WTC11 (cell line): Measurements from ENCODE around the gene UGT1A5. TPM values are rescaled to one million over a fixed set of nuclear protein-coding genes. Genes with fewer than 3 reads are reported as not detected.

ENCODE experiments used
- ATAC-seq: fragments of 200-7000 bp; cut with Tn5 transposase; 2 replicates; pipeline ENCODE4 v1.10.0; 2021; ENCODE audit warnings: mild to moderate bottlenecking, moderate library complexity
- CTCF ChIA-PET: fragments of 300-600 bp; sonication (Branson Sonifier 250); formaldehyde crosslinking; loops from one replicate; lab custom pipeline; 2021; ENCODE audit warnings: antibody characterized with exemption; lab: Charles Lee
- POLR2A ChIA-PET: fragments of 350-600 bp; sonication (Branson Sonifier 250); formaldehyde crosslinking; loops from one replicate; lab custom pipeline; 2021; ENCODE audit warnings: antibody characterized with exemption; lab: Charles Lee
- DNase-seq: peaks from one replicate; pipeline ENCODE4 v3.0.0; 2021; ENCODE audit warnings: low spot score
- H3K27ac Mint-ChIP-seq: 2 replicates; pipeline ENCODE4 v1.8.0; 2021; ENCODE audit warnings: mixed read lengths
- H3K27me3 Mint-ChIP-seq: 2 replicates; pipeline ENCODE4 v1.8.0; 2021; ENCODE audit warnings: low read depth, mild to moderate bottlenecking, moderate library complexity, mixed read lengths
- H3K36me3 Mint-ChIP-seq: 2 replicates; pipeline ENCODE4 v1.8.0; 2021; ENCODE audit warnings: mixed read lengths
- H3K4me1 Mint-ChIP-seq: 2 replicates; pipeline ENCODE4 v1.8.0; 2022; ENCODE audit warnings: mixed read lengths
- H3K4me3 Mint-ChIP-seq: 2 replicates; pipeline ENCODE4 v1.8.0; 2021; ENCODE audit warnings: mild to moderate bottlenecking, moderate library complexity, mixed read lengths
- H3K9me3 Mint-ChIP-seq: 2 replicates; pipeline ENCODE4 v1.8.0; 2021; ENCODE audit warnings: mixed read lengths
- ATF2 ChIP-seq: sonication (generic); formaldehyde crosslinking; IDR thresholded peaks from 2 replicates; pipeline ENCODE4 v1.8.1; 2022; ENCODE audit warnings: low read depth, missing genetic modification reagents, borderline replicate concordance
- CREB1 ChIP-seq: sonication (generic); formaldehyde crosslinking; IDR thresholded peaks from 2 replicates; pipeline ENCODE4 v1.8.0; 2023; ENCODE audit warnings: mild to moderate bottlenecking, missing genetic modification reagents
- E2F5 ChIP-seq: sonication (generic); formaldehyde crosslinking; IDR thresholded peaks from 2 replicates; pipeline ENCODE4 v1.8.1; 2022; ENCODE audit warnings: mild to moderate bottlenecking, moderate library complexity, missing genetic modification reagents
- ETV6 ChIP-seq: sonication (generic); formaldehyde crosslinking; IDR thresholded peaks from 2 replicates; pipeline ENCODE4 v1.8.1; 2022; ENCODE audit warnings: mild to moderate bottlenecking, missing genetic modification reagents
- FOXK1 ChIP-seq: sonication (generic); formaldehyde crosslinking; IDR thresholded peaks from 2 replicates; pipeline ENCODE4 v1.8.0; 2022; ENCODE audit warnings: mild to moderate bottlenecking, moderate library complexity, missing genetic modification reagents
- GABPB1 ChIP-seq: sonication (generic); formaldehyde crosslinking; IDR thresholded peaks from 2 replicates; pipeline ENCODE4 v1.8.1; 2023; ENCODE audit warnings: mild to moderate bottlenecking, missing genetic modification reagents
- KAT7 ChIP-seq: sonication (generic); formaldehyde crosslinking; IDR thresholded peaks from 2 replicates; pipeline ENCODE4 v1.8.1; 2023; ENCODE audit warnings: missing genetic modification reagents, mild to moderate bottlenecking, borderline replicate concordance
- MAX ChIP-seq: sonication (generic); formaldehyde crosslinking; IDR thresholded peaks from 2 replicates; pipeline ENCODE4 v1.8.0; 2022; ENCODE audit warnings: mild to moderate bottlenecking, missing genetic modification reagents
- MLX ChIP-seq: sonication (generic); formaldehyde crosslinking; IDR thresholded peaks from 2 replicates; pipeline ENCODE4 v1.8.1; 2023; ENCODE audit warnings: mild to moderate bottlenecking, missing genetic modification reagents, moderate library complexity
- MYBL2 ChIP-seq: sonication (generic); formaldehyde crosslinking; IDR thresholded peaks from 2 replicates; pipeline ENCODE4 v1.8.1; 2023; ENCODE audit warnings: mild to moderate bottlenecking, moderate library complexity, missing genetic modification reagents
- NR1H2 ChIP-seq: sonication (generic); formaldehyde crosslinking; IDR thresholded peaks from 2 replicates; pipeline ENCODE4 v1.9.0; 2021; ENCODE audit warnings: mild to moderate bottlenecking, moderate library complexity, missing genetic modification reagents
- NR2C2 ChIP-seq: sonication (generic); formaldehyde crosslinking; IDR thresholded peaks from 2 replicates; pipeline ENCODE4 v1.8.0; 2022; ENCODE audit warnings: mild to moderate bottlenecking, missing genetic modification reagents
- ZNF281 ChIP-seq: sonication (generic); formaldehyde crosslinking; IDR thresholded peaks from 2 replicates; pipeline ENCODE4 v1.8.0; 2023; ENCODE audit warnings: mild to moderate bottlenecking, missing genetic modification reagents
- ZNF423 ChIP-seq: fragments of 250-450 bp; sonication (Bioruptor Pico); IDR thresholded peaks from 2 replicates; pipeline ENCODE4 v2.1.2; 2022; ENCODE audit warnings: mild to moderate bottlenecking, moderate library complexity
- total RNA-seq: library from RNA; stranded (reverse); gene quantifications from 3 replicates; pipeline ENCODE4 v1.2.3, GENCODE V29; 2021
- TF ChIP-seq, protein P1 (sequence below): sonication (generic); formaldehyde crosslinking; IDR thresholded peaks from 2 replicates; pipeline ENCODE4 v1.8.0; 2022; ENCODE audit warnings: mild to moderate bottlenecking, missing genetic modification reagents
- TF ChIP-seq, protein P2 (sequence below): sonication (generic); formaldehyde crosslinking; IDR thresholded peaks from 2 replicates; pipeline ENCODE4 v1.8.0; 2023; ENCODE audit warnings: missing genetic modification reagents
- TF ChIP-seq, protein P3 (sequence below): sonication (generic); formaldehyde crosslinking; IDR thresholded peaks from 2 replicates; pipeline ENCODE4 v1.8.0; 2022; ENCODE audit warnings: mild to moderate bottlenecking, missing genetic modification reagents

Gene UGT1A5
- total RNA-seq, 1 experiment from 2014 or later = not detected

- TF ChIP-seq ZNF281 (CRISPR knock-in tag) = no peak
These were observed 103.6 kb downstream of the UGT1A5 start (continued) for GRCh38 chr2:233816334-233816733.

- TF ChIP-seq ATF2 (CRISPR knock-in tag) (no peak), NR1H2 (no peak), ETV6 (CRISPR knock-in tag) (no peak), GABPB1 (no peak), ZNF423 (CRISPR knock-in tag) (no peak), CREB1 (CRISPR knock-in tag) (no peak), KAT7 (CRISPR knock-in tag) (no peak), MYBL2 (CRISPR knock-in tag) (no peak), MLX (CRISPR knock-in tag) (no peak), MAX (no peak), FOXK1 (CRISPR knock-in tag) (no peak), E2F5 (CRISPR knock-in tag) (no peak), NR2C2 (CRISPR knock-in tag) (no peak)
- TF ChIP-seq, protein P1, sequence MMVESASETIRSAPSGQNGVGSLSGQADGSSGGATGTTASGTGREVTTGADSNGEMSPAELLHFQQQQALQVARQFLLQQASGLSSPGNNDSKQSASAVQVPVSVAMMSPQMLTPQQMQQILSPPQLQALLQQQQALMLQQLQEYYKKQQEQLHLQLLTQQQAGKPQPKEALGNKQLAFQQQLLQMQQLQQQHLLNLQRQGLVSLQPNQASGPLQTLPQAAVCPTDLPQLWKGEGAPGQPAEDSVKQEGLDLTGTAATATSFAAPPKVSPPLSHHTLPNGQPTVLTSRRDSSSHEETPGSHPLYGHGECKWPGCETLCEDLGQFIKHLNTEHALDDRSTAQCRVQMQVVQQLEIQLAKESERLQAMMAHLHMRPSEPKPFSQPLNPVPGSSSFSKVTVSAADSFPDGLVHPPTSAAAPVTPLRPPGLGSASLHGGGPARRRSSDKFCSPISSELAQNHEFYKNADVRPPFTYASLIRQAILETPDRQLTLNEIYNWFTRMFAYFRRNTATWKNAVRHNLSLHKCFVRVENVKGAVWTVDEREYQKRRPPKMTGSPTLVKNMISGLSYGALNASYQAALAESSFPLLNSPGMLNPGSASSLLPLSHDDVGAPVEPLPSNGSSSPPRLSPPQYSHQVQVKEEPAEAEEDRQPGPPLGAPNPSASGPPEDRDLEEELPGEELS = no peak
- TF ChIP-seq, protein P2, sequence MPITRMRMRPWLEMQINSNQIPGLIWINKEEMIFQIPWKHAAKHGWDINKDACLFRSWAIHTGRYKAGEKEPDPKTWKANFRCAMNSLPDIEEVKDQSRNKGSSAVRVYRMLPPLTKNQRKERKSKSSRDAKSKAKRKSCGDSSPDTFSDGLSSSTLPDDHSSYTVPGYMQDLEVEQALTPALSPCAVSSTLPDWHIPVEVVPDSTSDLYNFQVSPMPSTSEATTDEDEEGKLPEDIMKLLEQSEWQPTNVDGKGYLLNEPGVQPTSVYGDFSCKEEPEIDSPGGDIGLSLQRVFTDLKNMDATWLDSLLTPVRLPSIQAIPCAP (CRISPR knock-in tag) = no peak
- TF ChIP-seq, protein P3, sequence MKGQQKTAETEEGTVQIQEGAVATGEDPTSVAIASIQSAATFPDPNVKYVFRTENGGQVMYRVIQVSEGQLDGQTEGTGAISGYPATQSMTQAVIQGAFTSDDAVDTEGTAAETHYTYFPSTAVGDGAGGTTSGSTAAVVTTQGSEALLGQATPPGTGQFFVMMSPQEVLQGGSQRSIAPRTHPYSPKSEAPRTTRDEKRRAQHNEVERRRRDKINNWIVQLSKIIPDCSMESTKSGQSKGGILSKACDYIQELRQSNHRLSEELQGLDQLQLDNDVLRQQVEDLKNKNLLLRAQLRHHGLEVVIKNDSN (CRISPR knock-in tag) = no peak
- TF ChIP-seq, all 79 proteins: peak for 0
- DNase-seq = no peak
- H3K27me3 Mint-ChIP-seq = no peaks in the 10 kb centered on the region
These were observed 104.1 kb downstream of the UGT1A5 start for GRCh38 chr2:233816771-233817170.

More at GRCh38 chr2:233816771-233817170, 104.1 kb downstream of the UGT1A5 start:
- ChIA-PET CTCF (no interaction called here), POLR2A (no interaction called here)
- H3K4me1 Mint-ChIP-seq = no peaks in the 10 kb centered on the region
- no peaks in the 10 kb centered on the region for H3K36me3 Mint-ChIP-seq
- no peak overlapping the region for H3K27ac Mint-ChIP-seq
- H3K4me3 Mint-ChIP-seq = no peak overlapping the region
- ATAC-seq = no peak
- peaks cover 7% of the 10 kb centered on the region; the same call in 1 of the 2 replicates for H3K9me3 Mint-ChIP-seq
